ENCODE data around the gene DAAM2. TPM values are rescaled to one million over a fixed set of nuclear protein-coding genes. Genes with fewer than 3 reads are reported as not detected.

DAAM2 gene
- total RNA-seq, 1 donor from 2014 or later: 87.2 TPM

DNA sequence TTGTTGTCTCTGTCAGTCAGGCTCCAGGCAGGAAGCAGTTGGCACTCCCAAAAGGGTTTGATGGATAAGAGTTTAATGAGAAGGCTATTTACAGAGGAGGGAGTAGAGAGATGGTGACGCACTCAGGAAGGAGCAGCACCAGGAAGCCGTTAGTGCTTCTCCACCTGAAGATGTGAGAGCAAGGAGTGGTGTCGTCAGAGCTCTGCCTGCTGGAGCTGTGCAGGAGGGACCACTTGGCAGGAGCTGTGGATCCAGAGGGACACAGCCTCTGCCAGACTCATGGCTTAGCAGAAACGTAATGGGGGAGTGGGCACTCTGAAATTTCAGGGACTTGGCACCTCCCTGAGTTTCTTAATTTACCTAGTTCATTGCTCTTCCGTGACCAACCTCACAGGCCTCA is 16.8 kb downstream of the DAAM2 start:
- TF ChIP-seq, protein P1, sequence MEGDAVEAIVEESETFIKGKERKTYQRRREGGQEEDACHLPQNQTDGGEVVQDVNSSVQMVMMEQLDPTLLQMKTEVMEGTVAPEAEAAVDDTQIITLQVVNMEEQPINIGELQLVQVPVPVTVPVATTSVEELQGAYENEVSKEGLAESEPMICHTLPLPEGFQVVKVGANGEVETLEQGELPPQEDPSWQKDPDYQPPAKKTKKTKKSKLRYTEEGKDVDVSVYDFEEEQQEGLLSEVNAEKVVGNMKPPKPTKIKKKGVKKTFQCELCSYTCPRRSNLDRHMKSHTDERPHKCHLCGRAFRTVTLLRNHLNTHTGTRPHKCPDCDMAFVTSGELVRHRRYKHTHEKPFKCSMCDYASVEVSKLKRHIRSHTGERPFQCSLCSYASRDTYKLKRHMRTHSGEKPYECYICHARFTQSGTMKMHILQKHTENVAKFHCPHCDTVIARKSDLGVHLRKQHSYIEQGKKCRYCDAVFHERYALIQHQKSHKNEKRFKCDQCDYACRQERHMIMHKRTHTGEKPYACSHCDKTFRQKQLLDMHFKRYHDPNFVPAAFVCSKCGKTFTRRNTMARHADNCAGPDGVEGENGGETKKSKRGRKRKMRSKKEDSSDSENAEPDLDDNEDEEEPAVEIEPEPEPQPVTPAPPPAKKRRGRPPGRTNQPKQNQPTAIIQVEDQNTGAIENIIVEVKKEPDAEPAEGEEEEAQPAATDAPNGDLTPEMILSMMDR (IDR thresholded peaks at IDR 0.05): no peak
- Mint-ChIP-seq H3K4me1 (ENCODE audit: unreplicated experiment) (peaks cover 76% of the 10 kb centered on the region), H3K4me3 (ENCODE audit: unreplicated experiment) (no peak overlapping the region), H3K27me3 (ENCODE audit: unreplicated experiment) (no peaks in the 10 kb centered on the region), H3K9me3 (ENCODE audit: unreplicated experiment) (no peaks in the 10 kb centered on the region), H3K36me3 (ENCODE audit: unreplicated experiment) (peaks cover 16% of the 10 kb centered on the region), H3K27ac (ENCODE audit: unreplicated experiment) (no peak overlapping the region)
- DNase-seq (ENCODE audit: extremely low spot score, unreplicated experiment): no peak

DNA sequence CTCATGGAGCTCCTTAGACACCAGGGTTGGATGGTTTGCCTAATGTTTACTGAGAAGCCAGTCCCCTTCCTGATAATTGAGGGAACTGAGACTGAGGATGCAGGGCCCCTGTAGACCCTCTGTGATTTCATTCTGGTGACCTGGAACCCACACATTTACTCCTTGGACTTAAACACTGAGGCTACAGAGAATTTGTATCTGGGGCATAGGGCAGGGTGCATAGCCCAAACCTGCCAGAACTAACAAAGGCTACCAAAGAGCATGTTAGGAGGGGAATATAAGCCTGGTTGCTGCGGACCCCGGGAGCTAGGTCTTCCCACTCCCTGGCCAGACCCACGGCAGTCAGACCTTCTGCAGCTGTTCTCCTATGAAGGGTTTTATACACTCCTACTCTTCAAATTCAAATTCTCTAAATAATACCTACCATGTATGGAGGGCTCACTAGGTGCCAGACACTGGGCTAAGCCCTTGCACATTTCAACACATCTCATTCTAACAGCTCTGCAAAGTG is 19.7 kb downstream of the DAAM2 start:
- no peaks in the 10 kb centered on the region for H3K9me3 Mint-ChIP-seq (ENCODE audit: unreplicated experiment)

GRCh38 chr6:39812496-39812852 is 20.3 kb downstream of the DAAM2 start:
- peak overlapping the region; percentile 72 for H3K27ac Mint-ChIP-seq (ENCODE audit: unreplicated experiment)
- H3K4me1 Mint-ChIP-seq (ENCODE audit: unreplicated experiment): peaks cover 57% of the 10 kb centered on the region

More for the DNA sequence above, 19.7 kb downstream of the DAAM2 start:
- peaks cover 56% of the 10 kb centered on the region for H3K4me1 Mint-ChIP-seq (ENCODE audit: unreplicated experiment)
- TF ChIP-seq, protein P1 (IDR thresholded peaks at IDR 0.05): no peak
- peaks cover 34% of the 10 kb centered on the region for H3K36me3 Mint-ChIP-seq (ENCODE audit: unreplicated experiment)
- H3K27ac Mint-ChIP-seq (ENCODE audit: unreplicated experiment): peak overlapping the region; percentile 87
- H3K4me3 Mint-ChIP-seq (ENCODE audit: unreplicated experiment): no peak overlapping the region
- H3K27me3 Mint-ChIP-seq (ENCODE audit: unreplicated experiment): no peaks in the 10 kb centered on the region
- no peak for DNase-seq (ENCODE audit: extremely low spot score, unreplicated experiment)

GRCh38 chr6:39812853-39813533 is 20.8 kb downstream of the DAAM2 start:
- DNase-seq (ENCODE audit: extremely low spot score, unreplicated experiment): no peak
- Mint-ChIP-seq H3K4me1 (ENCODE audit: unreplicated experiment) (peaks cover 57% of the 10 kb centered on the region), H3K36me3 (ENCODE audit: unreplicated experiment) (peaks cover 34% of the 10 kb centered on the region), H3K27me3 (ENCODE audit: unreplicated experiment) (no peaks in the 10 kb centered on the region), H3K9me3 (ENCODE audit: unreplicated experiment) (no peaks in the 10 kb centered on the region), H3K4me3 (ENCODE audit: unreplicated experiment) (no peak overlapping the region), H3K27ac (ENCODE audit: unreplicated experiment) (peak overlapping the region; percentile 72)
- TF ChIP-seq, protein P1 (IDR thresholded peaks at IDR 0.05): peak; percentile 36

More at GRCh38 chr6:39812496-39812852, 20.3 kb downstream of the DAAM2 start:
- DNase-seq (ENCODE audit: extremely low spot score, unreplicated experiment): no peak
- peaks cover 35% of the 10 kb centered on the region for H3K36me3 Mint-ChIP-seq (ENCODE audit: unreplicated experiment)
- H3K27me3 Mint-ChIP-seq (ENCODE audit: unreplicated experiment): no peaks in the 10 kb centered on the region
- TF ChIP-seq, protein P1 (IDR thresholded peaks at IDR 0.05): no peak
- H3K4me3 Mint-ChIP-seq (ENCODE audit: unreplicated experiment): no peak overlapping the region
- H3K9me3 Mint-ChIP-seq (ENCODE audit: unreplicated experiment): no peaks in the 10 kb centered on the region

DNA sequence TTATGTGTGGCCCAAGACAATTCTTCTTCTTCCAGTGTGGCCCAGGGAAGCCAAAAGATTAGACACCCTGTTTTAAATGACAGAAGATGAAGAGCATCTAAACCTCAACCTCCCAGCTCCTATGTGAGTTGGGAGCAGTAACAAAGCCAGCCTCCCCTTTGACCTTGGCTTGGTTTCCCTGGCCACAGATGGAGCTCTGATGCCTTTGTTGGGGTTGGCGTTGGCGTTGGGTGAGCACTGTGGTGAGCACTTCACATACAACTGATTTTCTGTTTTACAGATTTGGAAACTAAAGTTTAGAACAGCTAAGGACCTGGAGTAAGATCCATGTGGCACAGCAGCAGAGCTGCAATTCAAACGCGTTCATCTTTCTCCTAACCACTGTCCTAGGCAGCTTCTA is 22.1 kb downstream of the DAAM2 start:
- H3K4me1 Mint-ChIP-seq (ENCODE audit: unreplicated experiment): peaks cover 59% of the 10 kb centered on the region
- no peak for DNase-seq (ENCODE audit: extremely low spot score, unreplicated experiment)
- no peak overlapping the region for H3K4me3 Mint-ChIP-seq (ENCODE audit: unreplicated experiment)
- no peaks in the 10 kb centered on the region for H3K9me3 Mint-ChIP-seq (ENCODE audit: unreplicated experiment)
- H3K27me3 Mint-ChIP-seq (ENCODE audit: unreplicated experiment): no peaks in the 10 kb centered on the region
- TF ChIP-seq, protein P1 (IDR thresholded peaks at IDR 0.05): no peak
- H3K27ac Mint-ChIP-seq (ENCODE audit: unreplicated experiment): no peak overlapping the region
- peaks cover 23% of the 10 kb centered on the region for H3K36me3 Mint-ChIP-seq (ENCODE audit: unreplicated experiment)
